ENCODE data around the gene FOXO3.

Gene FOXO3

GRCh38 chr6:108598305-108598863 is 37.7 kb downstream of the FOXO3 start:
- DNase-seq, result no peak

GRCh38 chr6:108604156-108604555 is 43.4 kb downstream of the FOXO3 start:
- no peak for DNase-seq

- DNase-seq, result no peak
Measured at GRCh38 chr6:108606250-108606690, 45.6 kb downstream of the FOXO3 start.

- DNase-seq, result no peak
Measured at GRCh38 chr6:108608453-108609275, 47.9 kb downstream of the FOXO3 start.

- DNase-seq, result no peak
Measured at GRCh38 chr6:108609276-108609769, 48.6 kb downstream of the FOXO3 start.

- no peak for DNase-seq
Measured at GRCh38 chr6:108610270-108610839, 49.6 kb downstream of the FOXO3 start.

- DNase-seq, result no peak
Measured at GRCh38 chr6:108610957-108611586, 50.4 kb downstream of the FOXO3 start.

GRCh38 chr6:108612852-108613251 is 52.1 kb downstream of the FOXO3 start:
- DNase-seq, result no peak

GRCh38 chr6:108616544-108616943 is 55.8 kb downstream of the FOXO3 start:
- DNase-seq, result no peak

GRCh38 chr6:108616973-108617372 is 56.3 kb downstream of the FOXO3 start:
- DNase-seq, result no peak

GRCh38 chr6:108618623-108619152 is 58.0 kb downstream of the FOXO3 start:
- DNase-seq, result no peak

GRCh38 chr6:108619431-108620197 is 58.9 kb downstream of the FOXO3 start:
- no peak for DNase-seq

- no peak for DNase-seq
Measured at GRCh38 chr6:108621117-108621516, 60.4 kb downstream of the FOXO3 start.

- no peak for DNase-seq
Measured at GRCh38 chr6:108622641-108623298, 62.1 kb downstream of the FOXO3 start.

GRCh38 chr6:108623995-108624394 is 63.3 kb downstream of the FOXO3 start:
- DNase-seq, result no peak

GRCh38 chr6:108625581-108625980 is 64.9 kb downstream of the FOXO3 start:
- DNase-seq, result no peak

GRCh38 chr6:108626777-108627176 is 66.1 kb downstream of the FOXO3 start:
- no peak for DNase-seq

GRCh38 chr6:108627692-108628550 is 67.2 kb downstream of the FOXO3 start:
- peak; percentile 89 for DNase-seq

- DNase-seq, result no peak
Measured at GRCh38 chr6:108630050-108630714, 69.5 kb downstream of the FOXO3 start.

GRCh38 chr6:108632441-108632840 is 71.7 kb downstream of the FOXO3 start:
- DNase-seq, result no peak
